Vagina (tissue), 2 donors: ENCODE results near the gene HDGF. TPM values are rescaled to one million over a fixed set of nuclear protein-coding genes. Genes with fewer than 3 reads are reported as not detected.

Source experiments
- DNase-seq, 2 donors: peaks; one replicate each; pipeline ENCODE4 v3.0.0-alpha.2; 2017; ENCODE audit errors: extremely low spot score in 2 of 2
- H3K27ac ChIP-seq: fragments of 200-600 bp; sonication (generic); one replicate; pipeline ENCODE4 v1.5.1; 2019
- H3K27me3 ChIP-seq: fragments of 200-600 bp; sonication (generic); one replicate; pipeline ENCODE4 v1.5.1; 2019
- H3K36me3 ChIP-seq, 2 donors: fragments of 200-600 bp; sonication (generic); one replicate each; pipeline ENCODE4 v1.5.1; 2017 to 2019
- H3K4me1 ChIP-seq: fragments of 200-600 bp; sonication (generic); one replicate; pipeline ENCODE4 v1.5.1; 2019
- H3K4me3 ChIP-seq, 2 donors: fragments of 200-600 bp; sonication (generic); 1 replicate in 1 of 2; 2 replicates in 1 of 2; pipeline ENCODE4 v1.5.1; 2016 to 2019
- H3K9me3 ChIP-seq: fragments of 200-600 bp; sonication (generic); one replicate; pipeline ENCODE4 v1.5.1; 2019
- CTCF ChIP-seq, 3 experiments: fragments of 450-650 bp in 2 of 3; fragments of 200-600 bp in 1 of 3; sonication (generic) in 1 of 3; IDR thresholded peaks; one replicate each; pipeline ENCODE4 v1.5.1; 2017 to 2019; ENCODE audit warnings: antibody characterized with exemption in 3 of 3, mild to moderate bottlenecking in 2 of 3, moderate library complexity in 2 of 3
- POLR2A ChIP-seq, 2 donors: fragments of 450-650 bp; IDR thresholded peaks; one replicate each; pipeline ENCODE4 v1.6.1; 2017; ENCODE audit warnings: antibody characterized with exemption in 2 of 2, mild to moderate bottlenecking in 2 of 2, moderate library complexity in 2 of 2
- POLR2AphosphoS5 ChIP-seq, 2 donors: sonication (generic); formaldehyde crosslinking; IDR thresholded peaks; one replicate each; pipeline ENCODE4 v1.9.0; 2017; ENCODE audit warnings: antibody characterized with exemption in 2 of 2, mild to moderate bottlenecking in 2 of 2, low read depth in 1 of 2; ENCODE audit not compliant: insufficient read depth in 1 of 2
- intact Hi-C: fragments of 100-400 bp; cut with DNase I; formaldehyde crosslinking; loops from one replicate; pipeline ENCODE4 v1.15.1; 2023
- total RNA-seq: library from RNA; depleted of rRNA; stranded (reverse); fragments of >200 nt; gene quantifications from one replicate; pipeline ENCODE4 v1.2.3, GENCODE V29; 2016

HDGF gene
- total RNA-seq, 1 donor from 2014 or later = 154 TPM

- H3K27ac ChIP-seq = no peak overlapping the region
- no peaks in the 10 kb centered on the region for H3K27me3 ChIP-seq
- H3K4me1 ChIP-seq = peaks cover 59% of the 10 kb centered on the region
- DNase-seq = no peak
- H3K4me3 ChIP-seq = no peak overlapping the region
- TF ChIP-seq CTCF (IDR thresholded peaks at IDR 0.05) (no peak), POLR2A (IDR thresholded peaks at IDR 0.05) (no peak), POLR2AphosphoS5 (IDR thresholded peaks at IDR 0.05; ENCODE audit: insufficient read depth in 1 of 2, low read depth in 1 of 2) (no peak)
- H3K36me3 ChIP-seq = peaks cover 0 to 33% of the 10 kb centered on the region in 2 donors
- intact Hi-C loops = no loop called here
- no peaks in the 10 kb centered on the region for H3K9me3 ChIP-seq
Measured at GRCh38 chr1:156743367-156744302, 7.8 kb downstream of the HDGF start.

- intact Hi-C loops = no loop called here
- H3K4me1 ChIP-seq = peaks cover 51% of the 10 kb centered on the region
- H3K27me3 ChIP-seq = no peaks in the 10 kb centered on the region
- peaks cover 0 to 35% of the 10 kb centered on the region in 2 donors for H3K36me3 ChIP-seq
- no peak for DNase-seq
- no peak for TF ChIP-seq POLR2A (IDR thresholded peaks at IDR 0.05)
- TF ChIP-seq POLR2AphosphoS5 (IDR thresholded peaks at IDR 0.05; ENCODE audit: insufficient read depth in 1 of 2, low read depth in 1 of 2) = no peak
- TF ChIP-seq CTCF (IDR thresholded peaks at IDR 0.05) = no peak
- no peak overlapping the region for H3K27ac ChIP-seq
- H3K9me3 ChIP-seq = no peaks in the 10 kb centered on the region
- H3K4me3 ChIP-seq = no peak overlapping the region
Measured at GRCh38 chr1:156742801-156743200, 8.7 kb downstream of the HDGF start.

- Histone ChIP-seq H3K4me1 (peaks cover 44% of the 10 kb centered on the region), H3K4me3 (peak overlapping the region in 1 of 2 donors; percentile 55), H3K27ac (peak overlapping the region; percentile 80), H3K36me3 (peaks cover 0 to 39% of the 10 kb centered on the region in 2 donors), H3K27me3 (no peaks in the 10 kb centered on the region), H3K9me3 (no peaks in the 10 kb centered on the region)
- intact Hi-C loops = no loop called here
- DNase-seq = no peak
- no peak for TF ChIP-seq POLR2A (IDR thresholded peaks at IDR 0.05)
Measured at GRCh38 chr1:156742017-156742416, 9.5 kb downstream of the HDGF start.

- TF ChIP-seq CTCF (IDR thresholded peaks at IDR 0.05) = no peak
- TF ChIP-seq POLR2AphosphoS5 (IDR thresholded peaks at IDR 0.05; ENCODE audit: insufficient read depth in 1 of 2, low read depth in 1 of 2) = no peak
- H3K27me3 ChIP-seq = no peaks in the 10 kb centered on the region
- no peaks in the 10 kb centered on the region for H3K9me3 ChIP-seq
- peak overlapping the region; percentile 80 for H3K27ac ChIP-seq
- peak overlapping the region; percentile 35 to 55 for H3K4me3 ChIP-seq
- intact Hi-C loops = no loop called here
- H3K4me1 ChIP-seq = peaks cover 40% of the 10 kb centered on the region
- no peak for DNase-seq
- H3K36me3 ChIP-seq = peaks cover 0 to 40% of the 10 kb centered on the region in 2 donors
Measured at GRCh38 chr1:156741481-156741983, 9.9 kb downstream of the HDGF start.

- peak within 1 kb of the TSS; percentile 55 to 57 for H3K4me3 ChIP-seq
- H3K4me1 ChIP-seq = peaks cover 34% of the 10 kb centered on the region
- no peaks in the 10 kb centered on the region for H3K9me3 ChIP-seq
- peaks cover 0 to 43% of the 10 kb centered on the region in 2 donors for H3K36me3 ChIP-seq
- TF ChIP-seq CTCF (IDR thresholded peaks at IDR 0.05) (no peak), POLR2A (IDR thresholded peaks at IDR 0.05) (no peak), POLR2AphosphoS5 (IDR thresholded peaks at IDR 0.05; ENCODE audit: insufficient read depth in 1 of 2, low read depth in 1 of 2) (peak; percentile 87 to 100)
- H3K27me3 ChIP-seq = no peaks in the 10 kb centered on the region
- peak within 1 kb of the TSS; percentile 80 for H3K27ac ChIP-seq
- intact Hi-C loops = no loop called here
- peak; percentile 98 to 100 for DNase-seq
Measured at GRCh38 chr1:156740741-156741480, 10.6 kb downstream of the HDGF start, which contains the start of gene MRPL24. MRPL24 (minus strand) TSS chr1:156741088; CDS start chr1:156738704, 2,384 bp downstream.
